Measurements from ENCODE around the gene CYB5B. TPM values are rescaled to one million over a fixed set of nuclear protein-coding genes. Genes with fewer than 3 reads are reported as not detected.

CYB5B gene
- total RNA-seq, 1 experiment from 2014 or later, result 242 TPM

DNA sequence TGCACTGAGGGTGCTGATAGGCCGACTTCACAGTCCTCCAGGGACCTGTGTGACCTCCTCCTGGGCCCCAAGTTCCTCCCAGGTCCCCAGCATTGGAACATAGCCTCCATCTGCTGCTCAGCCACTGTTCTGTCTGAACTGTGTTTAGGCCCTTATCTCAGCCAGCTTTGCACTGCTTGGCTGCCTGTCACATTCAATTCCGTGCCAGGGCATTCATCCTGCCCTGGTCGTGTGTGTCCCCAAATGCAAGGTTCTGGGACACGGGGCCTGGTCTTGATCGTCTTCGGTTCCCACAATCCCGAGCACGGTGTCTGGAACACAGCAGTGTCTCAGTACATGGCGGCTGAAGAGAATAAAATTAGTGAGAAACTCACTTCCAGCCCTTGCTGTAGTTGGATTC lies 71.4 kb downstream of the CYB5B start:
- no peak for DNase-seq (ENCODE audit: low spot score)
- Histone ChIP-seq H3K36me3 (ENCODE audit: insufficient read depth, low read length, poor library complexity, severe bottlenecking) (no peaks in the 10 kb centered on the region), H3K27me3 (replicated peaks; ENCODE audit: insufficient read depth, low read depth, low read length, poor library complexity) (no peaks in the 10 kb centered on the region), H3K4me1 (ENCODE audit: insufficient read depth, low read length, poor library complexity, severe bottlenecking) (no peaks in the 10 kb centered on the region), H3K27ac (ENCODE audit: low read depth, low read length, poor library complexity, severe bottlenecking) (no peak overlapping the region), H3K4me3 (ENCODE audit: low read depth, low read length, poor library complexity, severe bottlenecking) (no peak overlapping the region), H3K9me3 (ENCODE audit: low read depth, low read length, poor library complexity, severe bottlenecking) (no peaks in the 10 kb centered on the region)
- no peak for TF ChIP-seq EZH2 (IDR thresholded peaks at IDR 0.05; ENCODE audit: borderline replicate concordance, low read depth, low read length, poor library complexity, severe bottlenecking)
- TF ChIP-seq, protein P1, sequence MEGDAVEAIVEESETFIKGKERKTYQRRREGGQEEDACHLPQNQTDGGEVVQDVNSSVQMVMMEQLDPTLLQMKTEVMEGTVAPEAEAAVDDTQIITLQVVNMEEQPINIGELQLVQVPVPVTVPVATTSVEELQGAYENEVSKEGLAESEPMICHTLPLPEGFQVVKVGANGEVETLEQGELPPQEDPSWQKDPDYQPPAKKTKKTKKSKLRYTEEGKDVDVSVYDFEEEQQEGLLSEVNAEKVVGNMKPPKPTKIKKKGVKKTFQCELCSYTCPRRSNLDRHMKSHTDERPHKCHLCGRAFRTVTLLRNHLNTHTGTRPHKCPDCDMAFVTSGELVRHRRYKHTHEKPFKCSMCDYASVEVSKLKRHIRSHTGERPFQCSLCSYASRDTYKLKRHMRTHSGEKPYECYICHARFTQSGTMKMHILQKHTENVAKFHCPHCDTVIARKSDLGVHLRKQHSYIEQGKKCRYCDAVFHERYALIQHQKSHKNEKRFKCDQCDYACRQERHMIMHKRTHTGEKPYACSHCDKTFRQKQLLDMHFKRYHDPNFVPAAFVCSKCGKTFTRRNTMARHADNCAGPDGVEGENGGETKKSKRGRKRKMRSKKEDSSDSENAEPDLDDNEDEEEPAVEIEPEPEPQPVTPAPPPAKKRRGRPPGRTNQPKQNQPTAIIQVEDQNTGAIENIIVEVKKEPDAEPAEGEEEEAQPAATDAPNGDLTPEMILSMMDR (conservative IDR thresholded peaks at IDR 0.05; ENCODE audit: low read depth, low read length), result no peak
- CTCF ChIA-PET, result no interaction called here
- no TSS peak for BruUV-seq (replicated peaks)
- intact Hi-C loops (cut with micrococcal nuclease; ENCODE audit: unreplicated experiment), result no loop called here
- POLR2A ChIA-PET (ENCODE audit: low non-redundant PET), result no interaction called here

DNA sequence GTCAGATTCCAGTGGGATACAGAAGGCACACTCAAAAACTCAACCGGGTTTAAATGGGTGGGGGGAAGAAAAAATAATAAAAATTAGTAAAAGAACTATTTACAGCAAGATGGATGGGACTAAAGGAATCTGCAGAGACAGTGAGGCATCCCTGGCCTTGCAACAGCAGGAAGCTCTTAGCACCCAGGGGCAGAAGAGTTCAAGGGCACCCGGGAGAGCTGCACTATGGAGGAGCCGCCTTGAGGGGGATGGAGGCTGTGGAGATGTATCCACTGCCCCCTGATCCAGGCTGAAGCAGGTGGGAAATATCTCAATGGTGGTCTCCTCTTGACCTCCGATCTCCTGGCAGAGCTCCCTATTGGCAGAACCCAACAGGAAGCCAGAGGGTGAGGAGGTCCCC lies 72.0 kb downstream of the CYB5B start:
- no peak for DNase-seq (ENCODE audit: low spot score)
- Histone ChIP-seq H3K4me3 (ENCODE audit: low read depth, low read length, poor library complexity, severe bottlenecking) (no peak overlapping the region), H3K4me1 (ENCODE audit: insufficient read depth, low read length, poor library complexity, severe bottlenecking) (no peaks in the 10 kb centered on the region), H3K36me3 (ENCODE audit: insufficient read depth, low read length, poor library complexity, severe bottlenecking) (no peaks in the 10 kb centered on the region), H3K9me3 (ENCODE audit: low read depth, low read length, poor library complexity, severe bottlenecking) (no peaks in the 10 kb centered on the region), H3K27me3 (replicated peaks; ENCODE audit: insufficient read depth, low read depth, low read length, poor library complexity) (no peaks in the 10 kb centered on the region), H3K27ac (ENCODE audit: low read depth, low read length, poor library complexity, severe bottlenecking) (no peak overlapping the region)
- no TSS peak for BruUV-seq (replicated peaks)
- CTCF ChIA-PET, result no interaction called here
- intact Hi-C loops (cut with micrococcal nuclease; ENCODE audit: unreplicated experiment), result no loop called here
- POLR2A ChIA-PET (ENCODE audit: low non-redundant PET), result no interaction called here
- TF ChIP-seq, protein P1 (conservative IDR thresholded peaks at IDR 0.05; ENCODE audit: low read depth, low read length), result no peak
- TF ChIP-seq EZH2 (IDR thresholded peaks at IDR 0.05; ENCODE audit: borderline replicate concordance, low read depth, low read length, poor library complexity, severe bottlenecking), result no peak

DNA sequence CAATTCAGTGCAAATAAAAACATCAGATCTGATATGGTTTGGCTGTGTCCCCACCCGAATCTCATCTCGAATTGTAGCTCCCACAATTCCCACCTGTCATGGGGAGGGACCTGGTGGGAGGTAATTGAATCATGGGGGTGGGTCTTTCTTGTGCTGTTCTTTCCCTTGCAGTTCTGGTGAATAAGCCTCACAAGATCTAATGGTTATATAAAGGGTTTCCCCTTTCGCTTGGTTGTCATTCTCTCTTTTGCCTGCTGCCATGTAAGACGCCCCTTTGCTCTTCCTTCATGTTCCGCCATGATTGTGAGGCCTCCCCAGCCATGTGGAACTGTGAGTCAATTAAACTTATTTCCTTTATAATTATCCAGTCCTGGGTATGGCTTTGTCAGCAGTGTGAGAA lies 72.5 kb downstream of the CYB5B start:
- TF ChIP-seq, protein P1 (conservative IDR thresholded peaks at IDR 0.05; ENCODE audit: low read depth, low read length), result no peak
- TF ChIP-seq EZH2 (IDR thresholded peaks at IDR 0.05; ENCODE audit: borderline replicate concordance, low read depth, low read length, poor library complexity, severe bottlenecking), result no peak
- no peak for DNase-seq (ENCODE audit: low spot score)
- ChIA-PET CTCF (no interaction called here), POLR2A (ENCODE audit: low non-redundant PET) (no interaction called here)
- Histone ChIP-seq H3K4me3 (ENCODE audit: low read depth, low read length, poor library complexity, severe bottlenecking) (no peak overlapping the region), H3K9me3 (ENCODE audit: low read depth, low read length, poor library complexity, severe bottlenecking) (no peaks in the 10 kb centered on the region), H3K27me3 (replicated peaks; ENCODE audit: insufficient read depth, low read depth, low read length, poor library complexity) (no peaks in the 10 kb centered on the region), H3K4me1 (ENCODE audit: insufficient read depth, low read length, poor library complexity, severe bottlenecking) (no peaks in the 10 kb centered on the region), H3K36me3 (ENCODE audit: insufficient read depth, low read length, poor library complexity, severe bottlenecking) (no peaks in the 10 kb centered on the region), H3K27ac (ENCODE audit: low read depth, low read length, poor library complexity, severe bottlenecking) (no peak overlapping the region)
- no TSS peak for BruUV-seq (replicated peaks)
- intact Hi-C loops (cut with micrococcal nuclease; ENCODE audit: unreplicated experiment), result no loop called here
